DND-41 (cell line): ENCODE measurements around the gene PACS1.

Experiments used
- ATAC-seq: fragments of 200-7000 bp; cut with Tn5 transposase; 3 replicates; pipeline ENCODE4 v1.9.1; 2021; ENCODE audit warnings: low read depth; ENCODE audit not compliant: insufficient read depth
- DNase-seq: peaks from one replicate; pipeline ENCODE4 v3.0.0-alpha.2; 2020
- H2AFZ ChIP-seq: 2 replicates; pipeline ENCODE4 v1.6.0; 2012; ENCODE audit warnings: low read depth, low read length
- H3K27ac ChIP-seq: 2 replicates; pipeline ENCODE4 v1.5.1; 2012; ENCODE audit warnings: low read length, inconsistent platforms
- H3K27me3 ChIP-seq: fragments of 200-600 bp; sonication (generic); 2 replicates; pipeline ENCODE4 v1.6.0; 2012; ENCODE audit warnings: low read length, mild to moderate bottlenecking, inconsistent platforms; ENCODE audit not compliant: insufficient read depth, poor library complexity
- H3K36me3 ChIP-seq: 2 replicates; pipeline ENCODE4 v1.5.1; 2012; ENCODE audit warnings: low read length, inconsistent platforms; ENCODE audit not compliant: insufficient read depth
- H3K4me1 ChIP-seq: 2 replicates; pipeline ENCODE4 v1.5.1; 2012; ENCODE audit warnings: mild to moderate bottlenecking, low read length; ENCODE audit not compliant: insufficient read depth
- H3K4me2 ChIP-seq: 2 replicates; pipeline ENCODE4 v1.6.0; 2012; ENCODE audit warnings: mild to moderate bottlenecking, moderate library complexity, low read length, inconsistent platforms; ENCODE audit not compliant: insufficient read depth
- H3K4me3 ChIP-seq, 2 experiments: fragments of 200-600 bp in 1 of 2; shearing (Covaris generic) in 1 of 2; 2 replicates each; pipeline ENCODE4 v1.5.1; 2012 to 2016; ENCODE audit warnings: inconsistent platforms in 2 of 2, low read length in 2 of 2, mild to moderate bottlenecking in 2 of 2, low read depth in 1 of 2, moderate library complexity in 1 of 2
- H3K79me2 ChIP-seq: 2 replicates; pipeline ENCODE4 v1.6.0; 2012; ENCODE audit warnings: low read length, inconsistent platforms; ENCODE audit not compliant: insufficient read depth
- H3K9ac ChIP-seq: 2 replicates; pipeline ENCODE4 v1.6.0; 2012; ENCODE audit warnings: low read depth, mild to moderate bottlenecking, inconsistent platforms, low read length, moderate library complexity
- H3K9me3 ChIP-seq: 2 replicates; pipeline ENCODE4 v1.5.1; 2012; ENCODE audit warnings: low read length, moderate library complexity, mild to moderate bottlenecking, inconsistent platforms; ENCODE audit not compliant: insufficient read depth, severe bottlenecking
- H4K20me1 ChIP-seq: 2 replicates; pipeline ENCODE4 v1.6.0; 2012; ENCODE audit warnings: low read length; ENCODE audit not compliant: insufficient read depth
- CTCF ChIP-seq: IDR thresholded peaks from 2 replicates; pipeline ENCODE4 v1.5.1; 2012; ENCODE audit warnings: borderline replicate concordance, low read length, moderate library complexity, mild to moderate bottlenecking; ENCODE audit not compliant: poor library complexity, severe bottlenecking; ENCODE audit errors: extremely low read depth
- EZH2 ChIP-seq: IDR thresholded peaks from 3 replicates; pipeline ENCODE4 v1.6.1; 2012; ENCODE audit warnings: borderline replicate concordance, low read depth, mild to moderate bottlenecking, moderate library complexity, low read length, inconsistent platforms; ENCODE audit not compliant: severe bottlenecking

Gene PACS1

GRCh38 chr11:66280428-66280827, 210.4 kb downstream of the PACS1 start:
- Histone ChIP-seq H3K9me3 (no peaks in the 10 kb centered on the region), H3K9ac (no peak overlapping the region), H3K27ac (no peak overlapping the region), H2AFZ (no peak overlapping the region), H3K4me2 (no peak overlapping the region), H3K79me2 (no peaks in the 10 kb centered on the region), H3K27me3 (no peaks in the 10 kb centered on the region), H3K4me3 (no peak overlapping the region), H3K4me1 (peaks cover 26% of the 10 kb centered on the region), H4K20me1 (peaks cover 49% of the 10 kb centered on the region), H3K36me3 (peaks cover 11% of the 10 kb centered on the region)
- TF ChIP-seq CTCF, result no peak
- no peak for TF ChIP-seq EZH2
- ATAC-seq, result no peak
- no peak for DNase-seq

DNA sequence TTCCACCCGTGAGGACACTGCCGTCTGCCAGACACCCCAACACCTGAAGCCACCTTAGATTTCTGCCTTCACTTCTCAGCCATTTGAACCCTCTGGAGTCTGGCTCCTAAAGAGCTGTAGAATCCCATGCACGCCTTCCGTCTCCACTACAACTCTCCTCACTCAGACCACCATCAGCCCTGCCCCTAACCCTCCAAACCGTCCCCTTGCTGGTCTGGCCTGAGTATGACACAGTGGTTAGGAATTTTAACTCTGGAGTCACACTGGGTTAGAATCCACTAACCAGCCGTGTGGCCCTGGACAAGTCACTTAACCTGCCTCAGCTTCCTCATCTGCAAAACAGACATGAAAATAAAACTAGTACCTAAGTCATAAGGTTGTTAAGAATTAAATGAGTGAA, 210.9 kb downstream of the PACS1 start:
- H3K4me1 ChIP-seq, result peaks cover 26% of the 10 kb centered on the region
- H3K9me3 ChIP-seq, result no peaks in the 10 kb centered on the region
- no peaks in the 10 kb centered on the region for H3K27me3 ChIP-seq
- peaks cover 50% of the 10 kb centered on the region for H4K20me1 ChIP-seq
- H3K36me3 ChIP-seq, result peaks cover 5% of the 10 kb centered on the region
- H3K4me2 ChIP-seq, result no peak overlapping the region
- TF ChIP-seq EZH2, result no peak
- TF ChIP-seq CTCF, result no peak
- H2AFZ ChIP-seq, result no peak overlapping the region
- no peak overlapping the region for H3K9ac ChIP-seq
- no peak overlapping the region for H3K27ac ChIP-seq
- H3K79me2 ChIP-seq, result no peaks in the 10 kb centered on the region; the same call in 1 of the 2 replicates
- no peak for ATAC-seq
- H3K4me3 ChIP-seq, result no peak overlapping the region
- DNase-seq, result no peak

- DNase-seq (no peak), ATAC-seq (no peak)
- Histone ChIP-seq H3K9me3 (no peaks in the 10 kb centered on the region), H3K27ac (no peak overlapping the region), H2AFZ (no peak overlapping the region), H3K9ac (no peak overlapping the region), H3K4me3 (no peak overlapping the region), H3K4me2 (no peak overlapping the region), H3K36me3 (no peaks in the 10 kb centered on the region), H3K4me1 (peaks cover 26% of the 10 kb centered on the region), H3K79me2 (no peaks in the 10 kb centered on the region; the same call in 1 of the 2 replicates), H3K27me3 (no peaks in the 10 kb centered on the region), H4K20me1 (peaks cover 45% of the 10 kb centered on the region)
- TF ChIP-seq EZH2 (no peak), CTCF (no peak)
These were observed 211.8 kb downstream of the PACS1 start for GRCh38 chr11:66281776-66282467.
